ENCODE results near the gene BNIP1. TPM values are rescaled to one million over a fixed set of nuclear protein-coding genes. Genes with fewer than 3 reads are reported as not detected.
A peak's percentile ranks its signal among the peaks of the same experiment; 100 is the strongest.

Gene BNIP1
- total and polyA plus RNA-seq, 4 donors, result 7.6 to 9.1 (median 8.5) TPM

DNA sequence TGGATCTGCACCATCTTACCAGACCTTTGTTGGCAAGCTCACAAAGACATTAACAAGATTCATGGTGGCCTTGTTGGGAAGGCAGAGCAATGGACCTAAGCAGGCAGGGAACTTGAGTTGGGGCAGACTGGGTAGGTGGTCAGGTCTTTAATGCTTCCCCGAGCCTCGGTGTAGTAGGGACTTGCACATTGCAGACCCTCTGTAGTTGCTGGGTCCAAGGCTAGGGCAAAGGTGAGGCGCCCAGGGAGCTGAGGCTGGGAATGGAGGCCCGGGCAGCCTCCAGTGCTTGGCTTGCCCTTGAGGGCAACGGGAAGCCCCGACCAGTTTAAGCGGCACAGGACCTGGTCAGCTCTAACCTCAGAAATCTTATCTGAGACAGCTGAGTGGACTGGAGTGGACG lies 66.5 kb downstream of the BNIP1 start:
- Histone ChIP-seq H3K36me3 (ENCODE audit: control insufficient read depth in 1 of 2, insufficient read depth in 2 of 2, low read length in 1 of 2) (no peaks in the 10 kb centered on the region), H3K27me3 (ENCODE audit: control insufficient read depth in 1 of 2, insufficient read depth in 2 of 2, low read length in 1 of 2) (no peaks in the 10 kb centered on the region), H3K4me3 (ENCODE audit: low read length in 2 of 2) (no peak overlapping the region), H3K9me3 (ENCODE audit: control insufficient read depth, low read length) (no peaks in the 10 kb centered on the region), H3K4me1 (ENCODE audit: control insufficient read depth in 1 of 2, insufficient read depth in 2 of 2, low read length in 2 of 2) (no peaks in the 10 kb centered on the region), H3K27ac (ENCODE audit: low read depth in 1 of 2, low read length in 2 of 2) (no peak overlapping the region)
- DNase-seq (peak in 1 of 2 donors; percentile 31), ATAC-seq (ENCODE audit: low FRiP score) (no peak)
- 88 to 93% methylated on average over 8 of the region's 8 CpGs for WGBS, 2 donors
- intact Hi-C loops (cut with DNase I), result no loop called here

DNA sequence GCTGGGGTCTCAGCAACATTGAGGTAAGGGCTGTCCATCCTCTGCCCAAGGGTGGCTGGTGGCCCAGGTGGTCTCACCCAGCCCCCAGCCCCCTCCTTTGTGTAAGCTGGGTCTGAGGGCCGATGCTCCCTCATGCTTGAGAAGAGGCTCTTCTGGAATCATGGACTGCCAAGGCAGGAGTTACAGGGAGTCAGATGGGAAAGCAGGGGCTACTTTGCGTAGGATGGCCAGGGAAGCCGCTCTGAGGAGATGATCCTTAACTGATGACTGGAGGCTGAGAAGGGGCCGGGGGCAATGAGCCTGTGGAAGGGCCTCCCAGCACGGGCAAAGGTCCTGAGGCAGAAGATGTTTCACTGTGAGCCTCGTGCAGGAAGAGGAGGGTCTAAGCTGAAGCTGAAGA lies 67.0 kb downstream of the BNIP1 start:
- no peaks in the 10 kb centered on the region for H3K27me3 ChIP-seq (ENCODE audit: control insufficient read depth in 1 of 2, insufficient read depth in 2 of 2, low read length in 1 of 2)
- DNase-seq (peak in 1 of 2 donors; percentile 28), ATAC-seq (ENCODE audit: low FRiP score) (no peak)
- H3K4me1 ChIP-seq (ENCODE audit: control insufficient read depth in 1 of 2, insufficient read depth in 2 of 2, low read length in 2 of 2), result no peaks in the 10 kb centered on the region
- no peak overlapping the region for H3K4me3 ChIP-seq (ENCODE audit: low read length in 2 of 2)
- intact Hi-C loops (cut with DNase I), result no loop called here
- H3K36me3 ChIP-seq (ENCODE audit: control insufficient read depth in 1 of 2, insufficient read depth in 2 of 2, low read length in 1 of 2), result no peaks in the 10 kb centered on the region
- no peaks in the 10 kb centered on the region for H3K9me3 ChIP-seq (ENCODE audit: control insufficient read depth, low read length)
- WGBS, 2 donors, result 75 to 80% methylated on average over 6 of the region's 6 CpGs
- no peak overlapping the region for H3K27ac ChIP-seq (ENCODE audit: low read depth in 1 of 2, low read length in 2 of 2)

GRCh38 chr5:173213236-173213933 lies 69.1 kb downstream of the BNIP1 start:
- 95% methylated on average over 41 to 49 of the region's 49 CpGs for WGBS, 2 donors
- no peak overlapping the region for H3K27ac ChIP-seq (ENCODE audit: low read depth in 1 of 2, low read length in 2 of 2)
- H3K27me3 ChIP-seq (ENCODE audit: control insufficient read depth in 1 of 2, insufficient read depth in 2 of 2, low read length in 1 of 2), result no peaks in the 10 kb centered on the region
- H3K9me3 ChIP-seq (ENCODE audit: control insufficient read depth, low read length), result no peaks in the 10 kb centered on the region
- H3K4me1 ChIP-seq (ENCODE audit: control insufficient read depth in 1 of 2, insufficient read depth in 2 of 2, low read length in 2 of 2), result no peaks in the 10 kb centered on the region
- intact Hi-C loops (cut with DNase I), result no loop called here
- H3K36me3 ChIP-seq (ENCODE audit: control insufficient read depth in 1 of 2, insufficient read depth in 2 of 2, low read length in 1 of 2), result no peaks in the 10 kb centered on the region
- DNase-seq (peak in 1 of 2 donors; percentile 50), ATAC-seq (ENCODE audit: low FRiP score) (no peak)
- H3K4me3 ChIP-seq (ENCODE audit: low read length in 2 of 2), result no peak overlapping the region

Other genes starting within 250 kb of the BNIP1 start
- 10 to 100 TPM; 16.7 to 31.2 TPM for gene RPL26L1, start 185.1 kb upstream of the BNIP1 start, total RNA-seq
- 10 to 100 TPM; 28.2 to 30.4 TPM for gene RPL26L1, start 185.1 kb upstream of the BNIP1 start, polyA plus RNA-seq
- 100 to 1,000 TPM; 183 to 192 TPM for gene ATP6V0E1, start 160.8 kb upstream of the BNIP1 start, total RNA-seq
- 100 to 1,000 TPM; 244 to 268 TPM for gene ATP6V0E1, start 160.8 kb upstream of the BNIP1 start, polyA plus RNA-seq
- 10 to 100 TPM; 36.0 to 61.1 TPM for gene CREBRF, start 88.2 kb upstream of the BNIP1 start, total RNA-seq
- gene CREBRF, start 88.2 kb upstream of the BNIP1 start, polyA plus RNA-seq, result 1 to 10 TPM; 6.6 to 9.6 TPM
- gene NKX2-5, start 90.7 kb downstream of the BNIP1 start, total RNA-seq, result not detected
- gene NKX2-5, start 90.7 kb downstream of the BNIP1 start, polyA plus RNA-seq, result 1 to 10 TPM in 1 of 2 donors, under 1 TPM in 1; 0.13 to 2.0 TPM
- 1 to 10 TPM; 4.9 to 7.9 TPM for gene STC2, start 183.9 kb downstream of the BNIP1 start, total RNA-seq
- gene STC2, start 183.9 kb downstream of the BNIP1 start, polyA plus RNA-seq, result under 1 TPM; 0.03 to 0.75 TPM

All from aorta (tissue), 5 donors.